Breast epithelium (tissue), 4 donors: Measurements from ENCODE around the gene ZNF691. TPM values are rescaled to one million over a fixed set of nuclear protein-coding genes. Genes with fewer than 3 reads are reported as not detected.
"Not testable (repeated sequence)": the region's sequence is repeated elsewhere in the genome, so short reads cannot be mapped to it uniquely, and the experiment has no call there.

Experiments
- DNase-seq, 2 donors: peaks; one replicate each; pipeline ENCODE4 v3.0.0-alpha.2; 2019; ENCODE audit warnings: low spot score in 2 of 2
- H3K27ac ChIP-seq, 2 donors: fragments of 200-600 bp; sonication (generic) in 1 of 2; one replicate each; pipeline ENCODE4 v1.5.1; 2016 to 2019; ENCODE audit warnings: mild to moderate bottlenecking in 1 of 2
- H3K27me3 ChIP-seq, 2 donors: fragments of 200-600 bp; sonication (generic) in 1 of 2; one replicate each; pipeline versions ENCODE4 v1.5.1 to v1.6.0; 2017 to 2019; ENCODE audit warnings: control low read depth in 1 of 2, mild to moderate bottlenecking in 1 of 2
- H3K36me3 ChIP-seq: fragments of 200-600 bp; one replicate; pipeline ENCODE4 v1.5.1; 2019
- H3K4me1 ChIP-seq, 2 donors: fragments of 200-600 bp; sonication (generic); one replicate each; pipeline ENCODE4 v1.5.1; 2016 to 2019; ENCODE audit warnings: control low read depth in 1 of 2
- H3K4me3 ChIP-seq, 3 donors: fragments of 200-600 bp; sonication (generic); 1 replicate in 2 of 3; 2 replicates in 1 of 3; pipeline ENCODE4 v1.5.1; 2016 to 2019; ENCODE audit warnings: mild to moderate bottlenecking in 3 of 3, moderate library complexity in 2 of 3
- H3K9me3 ChIP-seq, 2 donors: fragments of 200-600 bp; sonication (generic) in 1 of 2; one replicate each; pipeline ENCODE4 v1.5.1; 2016 to 2019; ENCODE audit warnings: control low read depth in 1 of 2
- CTCF ChIP-seq, 3 donors: fragments of 450-650 bp; IDR thresholded peaks; one replicate each; pipeline ENCODE4 v1.5.1; 2016 to 2017; ENCODE audit warnings: antibody characterized with exemption in 3 of 3, mild to moderate bottlenecking in 3 of 3, moderate library complexity in 3 of 3
- POLR2A ChIP-seq: fragments of 450-650 bp; IDR thresholded peaks from one replicate; pipeline ENCODE4 v1.6.1; 2016; ENCODE audit warnings: antibody characterized with exemption, mild to moderate bottlenecking, moderate library complexity
- POLR2AphosphoS5 ChIP-seq, 3 donors: sonication (generic); formaldehyde crosslinking; IDR thresholded peaks; one replicate each; pipeline ENCODE4 v1.6.1; 2017; ENCODE audit warnings: antibody characterized with exemption in 3 of 3
- intact Hi-C: fragments of 100-400 bp; cut with DNase I; formaldehyde crosslinking; loops from one replicate; pipeline ENCODE4 v1.15.1; 2023; ENCODE audit warnings: low total_unique reads
- total RNA-seq, 3 donors: library from RNA; depleted of rRNA; stranded (reverse); fragments of >200 nt; gene quantifications; one replicate each; pipeline ENCODE4 v1.1.0, GENCODE V29; 2016

ZNF691 gene
- total RNA-seq, 3 donors from 2014 or later, result 5.8 to 18.4 (median 10.5) TPM

GRCh38 chr1:42851420-42851819, 5.0 kb downstream of the ZNF691 start:
- Histone ChIP-seq H3K27ac (no peak overlapping the region), H3K4me1 (no peaks in the 10 kb centered on the region), H3K36me3 (no peaks in the 10 kb centered on the region), H3K27me3 (no peaks in the 10 kb centered on the region), H3K9me3 (peaks cover 0 to 8% of the 10 kb centered on the region in 2 donors), H3K4me3 (no peak overlapping the region)
- intact Hi-C loops, result no loop called here
- TF ChIP-seq POLR2AphosphoS5 (IDR thresholded peaks at IDR 0.05) (no peak), POLR2A (no peak)
- no peak for DNase-seq

GRCh38 chr1:42851960-42852607, 5.7 kb downstream of the ZNF691 start:
- Histone ChIP-seq H3K4me3 (no peak overlapping the region), H3K36me3 (no peaks in the 10 kb centered on the region), H3K9me3 (peaks cover 0 to 8% of the 10 kb centered on the region in 2 donors), H3K4me1 (no peaks in the 10 kb centered on the region), H3K27me3 (no peaks in the 10 kb centered on the region), H3K27ac (no peak overlapping the region)
- no peak for DNase-seq
- intact Hi-C loops, result no loop called here
- TF ChIP-seq POLR2AphosphoS5 (IDR thresholded peaks at IDR 0.05) (no peak), CTCF (IDR thresholded peaks at IDR 0.05) (no peak), POLR2A (no peak)

GRCh38 chr1:42852608-42852980, 6.2 kb downstream of the ZNF691 start:
- no peak for TF ChIP-seq POLR2AphosphoS5 (IDR thresholded peaks at IDR 0.05)
- no peak for TF ChIP-seq CTCF (IDR thresholded peaks at IDR 0.05)
- TF ChIP-seq POLR2A, result no peak
- no peak overlapping the region for H3K4me3 ChIP-seq
- H3K27me3 ChIP-seq, result no peaks in the 10 kb centered on the region
- no peak overlapping the region for H3K27ac ChIP-seq
- H3K9me3 ChIP-seq, result peaks cover 0 to 8% of the 10 kb centered on the region in 2 donors
- H3K36me3 ChIP-seq, result no peaks in the 10 kb centered on the region
- intact Hi-C loops, result no loop called here
- no peak for DNase-seq
- H3K4me1 ChIP-seq, result no peaks in the 10 kb centered on the region

GRCh38 chr1:42853116-42853884, 6.9 kb downstream of the ZNF691 start:
- Histone ChIP-seq H3K36me3 (no peaks in the 10 kb centered on the region), H3K4me3 (no peak overlapping the region), H3K9me3 (peaks cover 0 to 8% of the 10 kb centered on the region in 2 donors), H3K27ac (no peak overlapping the region), H3K4me1 (no peaks in the 10 kb centered on the region), H3K27me3 (no peaks in the 10 kb centered on the region)
- DNase-seq, result no peak
- TF ChIP-seq POLR2A (no peak), CTCF (IDR thresholded peaks at IDR 0.05) (no peak), POLR2AphosphoS5 (IDR thresholded peaks at IDR 0.05) (no peak)
- intact Hi-C loops, result no loop called here

GRCh38 chr1:42856554-42856953, 10.1 kb downstream of the ZNF691 start:
- H3K27ac ChIP-seq, DNase-seq, H3K9me3 ChIP-seq, H3K4me1 ChIP-seq, intact Hi-C loops, H3K27me3 ChIP-seq, H3K4me3 ChIP-seq, H3K36me3 ChIP-seq: not testable (repeated sequence)

GRCh38 chr1:42859366-42859765, 13.0 kb downstream of the ZNF691 start:
- H3K4me3 ChIP-seq, H3K27ac ChIP-seq, H3K27me3 ChIP-seq, H3K4me1 ChIP-seq, intact Hi-C loops, H3K36me3 ChIP-seq, H3K9me3 ChIP-seq, DNase-seq: not testable (repeated sequence)
